Bronchial epithelial cell (primary cell): ENCODE measurements around the gene NLGN1. TPM values are rescaled to one million over a fixed set of nuclear protein-coding genes. Genes with fewer than 3 reads are reported as not detected.
"Not testable (repeated sequence)": the region's sequence is repeated elsewhere in the genome, so short reads cannot be mapped to it uniquely, and the experiment has no call there.

Source experiments
- DNase-seq: peaks from one replicate; pipeline ENCODE4 v3.0.0-alpha.2; 2010; ENCODE audit warnings: low read depth
- FAIRE-seq: peaks from 2 replicates; lab custom pipeline; 2011; peaks lifted over from hg19 to GRCh38; lab: Jason Lieb, UNC
- H3K27me3 ChIP-seq: 2 replicates; pipeline ENCODE4 v1.5.1; 2011; ENCODE audit warnings: low read length; ENCODE audit not compliant: control insufficient read depth, insufficient read depth
- H3K36me3 ChIP-seq: 2 replicates; pipeline ENCODE4 v1.5.1; 2011; ENCODE audit warnings: low read length; ENCODE audit not compliant: control insufficient read depth, insufficient read depth
- H3K4me3 ChIP-seq: 2 replicates; pipeline ENCODE4 v1.5.1; 2011; ENCODE audit warnings: mild to moderate bottlenecking, low read depth, low read length, control low read depth
- CTCF ChIP-seq: IDR thresholded peaks from 2 replicates; pipeline ENCODE4 v1.5.1; 2011; ENCODE audit warnings: mild to moderate bottlenecking, moderate library complexity, low read length, control low read depth, inconsistent platforms; ENCODE audit not compliant: insufficient read depth, severe bottlenecking
- total RNA-seq: library from RNA; depleted of rRNA; stranded (reverse); fragments of >200 nt; gene quantifications from 2 replicates; pipeline ENCODE4 v1.2.1, GENCODE V29; 2014

NLGN1 gene
- total RNA-seq, 1 donor from 2014 or later, result under 0.01 TPM

- H3K36me3 ChIP-seq, result no peaks in the 10 kb centered on the region
- DNase-seq, result no peak
- FAIRE-seq, result no peak
- no peak overlapping the region for H3K4me3 ChIP-seq
- no peaks in the 10 kb centered on the region for H3K27me3 ChIP-seq
- no peak for TF ChIP-seq CTCF
Measured at GRCh38 chr3:173380681-173381080, 16.9 kb upstream of the NLGN1 start.

- not testable (repeated sequence) for DNase-seq, H3K27me3 ChIP-seq, FAIRE-seq
Measured at GRCh38 chr3:173381936-173382335, 15.6 kb upstream of the NLGN1 start.

GRCh38 chr3:173395073-173395411, 2.5 kb upstream of the NLGN1 start:
- no peak for TF ChIP-seq CTCF
- peak; percentile 78 for DNase-seq
- H3K4me3 ChIP-seq, result peak overlapping the region; percentile 58
- no peak for FAIRE-seq
- H3K36me3 ChIP-seq, result no peaks in the 10 kb centered on the region
- H3K27me3 ChIP-seq, result peaks cover 2% of the 10 kb centered on the region

More at GRCh38 chr3:173381936-173382335, 15.6 kb upstream of the NLGN1 start:
- H3K36me3 ChIP-seq, H3K4me3 ChIP-seq: not testable (repeated sequence)

GRCh38 chr3:173395412-173396181, 1.9 kb upstream of the NLGN1 start:
- peak; percentile 61 for DNase-seq

GRCh38 chr3:173396191-173397041, 1.1 kb upstream of the NLGN1 start:
- H3K36me3 ChIP-seq, result no peaks in the 10 kb centered on the region
- H3K27me3 ChIP-seq, result peaks cover 2% of the 10 kb centered on the region
- TF ChIP-seq CTCF, result no peak
- peak overlapping the region; percentile 58 for H3K4me3 ChIP-seq
- no peak for DNase-seq
- FAIRE-seq, result no peak

More at GRCh38 chr3:173395412-173396181, 1.9 kb upstream of the NLGN1 start:
- H3K36me3 ChIP-seq, result no peaks in the 10 kb centered on the region
- H3K4me3 ChIP-seq, result peak overlapping the region; percentile 58
- peaks cover 2% of the 10 kb centered on the region for H3K27me3 ChIP-seq
- no peak for FAIRE-seq
- no peak for TF ChIP-seq CTCF

- TF ChIP-seq CTCF, result no peak
- FAIRE-seq, result no peak
Measured at GRCh38 chr3:173398111-173398479, 551 bp downstream of the NLGN1 start.

More at GRCh38 chr3:173398111-173398479, 551 bp downstream of the NLGN1 start:
- peaks cover 2% of the 10 kb centered on the region for H3K27me3 ChIP-seq
- H3K36me3 ChIP-seq, result no peaks in the 10 kb centered on the region
- H3K4me3 ChIP-seq, result peak overlapping the region; percentile 58
- DNase-seq, result peak; percentile 25
